ENCODE results near the gene KDM5C.

KDM5C gene

GRCh38 chrX:53250556-53250955 is 25.5 kb upstream of the KDM5C start:
- no peak for DNase-seq (ENCODE audit: low read depth in 2 of 2)

GRCh38 chrX:53249408-53250042 is 24.5 kb upstream of the KDM5C start:
- DNase-seq (ENCODE audit: low read depth in 2 of 2): no peak

- DNase-seq (ENCODE audit: low read depth in 2 of 2): no peak
These were observed 22.9 kb upstream of the KDM5C start for GRCh38 chrX:53247928-53248327.

- no peak for DNase-seq (ENCODE audit: low read depth in 2 of 2)
These were observed 21.2 kb upstream of the KDM5C start for GRCh38 chrX:53246231-53246630.

GRCh38 chrX:53244610-53245009 is 19.6 kb upstream of the KDM5C start:
- no peak for DNase-seq (ENCODE audit: low read depth in 2 of 2)

GRCh38 chrX:53242310-53242709 is 17.3 kb upstream of the KDM5C start:
- no peak for DNase-seq (ENCODE audit: low read depth in 2 of 2)

GRCh38 chrX:53241558-53241957 is 16.6 kb upstream of the KDM5C start:
- no peak for DNase-seq (ENCODE audit: low read depth in 2 of 2)

- peak in 1 of 2 donors; percentile 18 for DNase-seq (ENCODE audit: low read depth in 2 of 2)
These were observed 14.5 kb upstream of the KDM5C start for GRCh38 chrX:53239474-53239873.

- DNase-seq (ENCODE audit: low read depth in 2 of 2): no peak
These were observed 12.0 kb upstream of the KDM5C start for GRCh38 chrX:53237056-53237455.

- no peak for DNase-seq (ENCODE audit: low read depth in 2 of 2)
These were observed 11.1 kb upstream of the KDM5C start for GRCh38 chrX:53236025-53236679.

GRCh38 chrX:53235566-53235965 is 10.6 kb upstream of the KDM5C start:
- DNase-seq (ENCODE audit: low read depth in 2 of 2): no peak

GRCh38 chrX:53234484-53234883 is 9.5 kb upstream of the KDM5C start:
- DNase-seq (ENCODE audit: low read depth in 2 of 2): no peak

GRCh38 chrX:53233536-53233935 is 8.5 kb upstream of the KDM5C start:
- no peak for DNase-seq (ENCODE audit: low read depth in 2 of 2)

GRCh38 chrX:53230116-53230515 is 5.1 kb upstream of the KDM5C start:
- no peak for DNase-seq (ENCODE audit: low read depth in 2 of 2)

- DNase-seq (ENCODE audit: low read depth in 2 of 2): no peak
These were observed 2.3 kb upstream of the KDM5C start for GRCh38 chrX:53227224-53227765.

- no peak for DNase-seq (ENCODE audit: low read depth in 2 of 2)
These were observed 800 bp downstream of the KDM5C start for GRCh38 chrX:53223955-53224859.

GRCh38 chrX:53223068-53223693 is 1.8 kb downstream of the KDM5C start:
- DNase-seq (ENCODE audit: low read depth in 2 of 2): no peak

- DNase-seq (ENCODE audit: low read depth in 2 of 2): no peak
These were observed 13.5 kb downstream of the KDM5C start for GRCh38 chrX:53211391-53211978.

- DNase-seq (ENCODE audit: low read depth in 2 of 2): no peak
These were observed 28.3 kb downstream of the KDM5C start for GRCh38 chrX:53196678-53197077.

- no peak for DNase-seq (ENCODE audit: low read depth in 2 of 2)
These were observed 29.6 kb downstream of the KDM5C start for GRCh38 chrX:53195401-53195800.

- DNase-seq (ENCODE audit: low read depth in 2 of 2): no peak
These were observed 30.7 kb downstream of the KDM5C start for GRCh38 chrX:53194308-53194707.

GRCh38 chrX:53193093-53193492 is 31.9 kb downstream of the KDM5C start:
- DNase-seq (ENCODE audit: low read depth in 2 of 2): no peak

Data from stimulated activated CD8-positive, alpha-beta memory T cell treated with anti-CD3 and anti-CD28 coated beads, Interleukin-15, amount 100 ng/mL, for 4 hours (primary cell).